ENCODE measurements around the gene SGO2. TPM values are rescaled to one million over a fixed set of nuclear protein-coding genes. Genes with fewer than 3 reads are reported as not detected.

The SGO2 gene
- total and polyA plus RNA-seq, 10 of the 15 experiments (the other 5 are each of a cell fraction or from before 2014, with no cell fraction given) = 15.8 to 55.2 (median 24.3) TPM

DNA sequence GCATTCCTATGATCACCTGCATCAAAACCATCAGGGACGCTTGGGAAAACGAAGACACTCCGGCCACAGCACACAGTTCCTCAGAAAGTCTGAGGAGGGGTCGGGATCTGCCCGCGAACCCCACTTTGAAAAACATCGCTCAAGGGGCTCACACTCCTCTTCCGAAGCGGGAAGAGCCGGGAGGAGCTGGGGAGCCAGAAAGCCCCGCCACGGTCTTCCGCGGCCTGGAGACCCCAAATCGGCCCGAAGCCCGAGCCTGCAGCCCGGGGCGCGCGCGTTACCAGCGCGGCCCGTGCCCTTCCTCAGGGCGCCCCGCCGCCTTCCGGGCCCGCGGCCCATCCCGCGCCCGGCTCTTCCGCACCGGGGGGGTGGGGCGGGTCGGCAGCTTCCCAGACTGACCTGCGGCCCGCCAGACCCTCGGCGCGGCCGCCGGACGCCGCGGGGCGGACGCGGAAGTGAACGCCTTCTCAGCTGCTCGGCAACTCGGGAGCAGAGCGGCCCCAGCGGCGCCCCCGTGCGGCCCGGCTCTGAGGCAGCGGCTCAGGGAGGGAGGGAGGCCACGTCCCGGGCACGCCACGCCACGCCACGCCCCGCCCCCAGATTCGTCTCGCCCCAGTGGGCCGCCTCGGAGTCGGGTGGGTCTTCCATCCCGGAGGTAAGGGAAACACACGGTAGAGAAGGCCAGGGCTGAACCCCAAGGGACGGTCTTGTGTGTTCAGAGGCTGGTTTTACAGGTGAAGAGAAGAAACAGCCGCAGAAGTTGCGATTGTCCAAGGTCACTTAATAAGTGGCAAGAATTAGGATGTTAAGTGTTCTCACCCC is 16.2 kb upstream of the SGO2 start, which contains the start of gene KCTD18 (continued):
- TF ChIP-seq, protein P1, sequence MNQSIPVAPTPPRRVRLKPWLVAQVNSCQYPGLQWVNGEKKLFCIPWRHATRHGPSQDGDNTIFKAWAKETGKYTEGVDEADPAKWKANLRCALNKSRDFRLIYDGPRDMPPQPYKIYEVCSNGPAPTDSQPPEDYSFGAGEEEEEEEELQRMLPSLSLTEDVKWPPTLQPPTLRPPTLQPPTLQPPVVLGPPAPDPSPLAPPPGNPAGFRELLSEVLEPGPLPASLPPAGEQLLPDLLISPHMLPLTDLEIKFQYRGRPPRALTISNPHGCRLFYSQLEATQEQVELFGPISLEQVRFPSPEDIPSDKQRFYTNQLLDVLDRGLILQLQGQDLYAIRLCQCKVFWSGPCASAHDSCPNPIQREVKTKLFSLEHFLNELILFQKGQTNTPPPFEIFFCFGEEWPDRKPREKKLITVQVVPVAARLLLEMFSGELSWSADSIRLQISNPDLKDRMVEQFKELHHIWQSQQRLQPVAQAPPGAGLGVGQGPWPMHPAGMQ (IDR thresholded peaks at IDR 0.05; ENCODE audit: borderline replicate concordance) = no peak
- TF ChIP-seq, protein P2, sequence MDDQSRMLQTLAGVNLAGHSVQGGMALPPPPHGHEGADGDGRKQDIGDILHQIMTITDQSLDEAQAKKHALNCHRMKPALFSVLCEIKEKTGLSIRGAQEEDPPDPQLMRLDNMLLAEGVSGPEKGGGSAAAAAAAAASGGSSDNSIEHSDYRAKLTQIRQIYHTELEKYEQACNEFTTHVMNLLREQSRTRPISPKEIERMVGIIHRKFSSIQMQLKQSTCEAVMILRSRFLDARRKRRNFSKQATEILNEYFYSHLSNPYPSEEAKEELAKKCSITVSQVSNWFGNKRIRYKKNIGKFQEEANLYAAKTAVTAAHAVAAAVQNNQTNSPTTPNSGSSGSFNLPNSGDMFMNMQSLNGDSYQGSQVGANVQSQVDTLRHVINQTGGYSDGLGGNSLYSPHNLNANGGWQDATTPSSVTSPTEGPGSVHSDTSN (IDR thresholded peaks at IDR 0.05; ENCODE audit: insufficient replicate concordance, low read depth, low read length) = peak; percentile 4
- TF ChIP-seq, protein P3, sequence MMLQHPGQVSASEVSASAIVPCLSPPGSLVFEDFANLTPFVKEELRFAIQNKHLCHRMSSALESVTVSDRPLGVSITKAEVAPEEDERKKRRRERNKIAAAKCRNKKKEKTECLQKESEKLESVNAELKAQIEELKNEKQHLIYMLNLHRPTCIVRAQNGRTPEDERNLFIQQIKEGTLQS (IDR thresholded peaks at IDR 0.05; ENCODE audit: borderline replicate concordance, extremely low read depth, low read depth, low read length) = no peak
- no peak for TF ChIP-seq PML (IDR thresholded peaks at IDR 0.05; ENCODE audit: low read length)
- peak; percentile 46; the same call in 1 of the 2 replicates for TF ChIP-seq HCFC1 (IDR thresholded peaks at IDR 0.05; ENCODE audit: low read length)
- TF ChIP-seq, protein P4, sequence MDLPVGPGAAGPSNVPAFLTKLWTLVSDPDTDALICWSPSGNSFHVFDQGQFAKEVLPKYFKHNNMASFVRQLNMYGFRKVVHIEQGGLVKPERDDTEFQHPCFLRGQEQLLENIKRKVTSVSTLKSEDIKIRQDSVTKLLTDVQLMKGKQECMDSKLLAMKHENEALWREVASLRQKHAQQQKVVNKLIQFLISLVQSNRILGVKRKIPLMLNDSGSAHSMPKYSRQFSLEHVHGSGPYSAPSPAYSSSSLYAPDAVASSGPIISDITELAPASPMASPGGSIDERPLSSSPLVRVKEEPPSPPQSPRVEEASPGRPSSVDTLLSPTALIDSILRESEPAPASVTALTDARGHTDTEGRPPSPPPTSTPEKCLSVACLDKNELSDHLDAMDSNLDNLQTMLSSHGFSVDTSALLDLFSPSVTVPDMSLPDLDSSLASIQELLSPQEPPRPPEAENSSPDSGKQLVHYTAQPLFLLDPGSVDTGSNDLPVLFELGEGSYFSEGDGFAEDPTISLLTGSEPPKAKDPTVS (IDR thresholded peaks at IDR 0.05; ENCODE audit: low read depth, low read length) = no peak
- peak; percentile 92 for TF ChIP-seq IKZF1 (conservative IDR thresholded peaks at IDR 0.05)
- TF ChIP-seq ZZZ3 (IDR thresholded peaks at IDR 0.05; ENCODE audit: control insufficient read depth, insufficient read length, low read depth) = no peak
- TF ChIP-seq, protein P5, sequence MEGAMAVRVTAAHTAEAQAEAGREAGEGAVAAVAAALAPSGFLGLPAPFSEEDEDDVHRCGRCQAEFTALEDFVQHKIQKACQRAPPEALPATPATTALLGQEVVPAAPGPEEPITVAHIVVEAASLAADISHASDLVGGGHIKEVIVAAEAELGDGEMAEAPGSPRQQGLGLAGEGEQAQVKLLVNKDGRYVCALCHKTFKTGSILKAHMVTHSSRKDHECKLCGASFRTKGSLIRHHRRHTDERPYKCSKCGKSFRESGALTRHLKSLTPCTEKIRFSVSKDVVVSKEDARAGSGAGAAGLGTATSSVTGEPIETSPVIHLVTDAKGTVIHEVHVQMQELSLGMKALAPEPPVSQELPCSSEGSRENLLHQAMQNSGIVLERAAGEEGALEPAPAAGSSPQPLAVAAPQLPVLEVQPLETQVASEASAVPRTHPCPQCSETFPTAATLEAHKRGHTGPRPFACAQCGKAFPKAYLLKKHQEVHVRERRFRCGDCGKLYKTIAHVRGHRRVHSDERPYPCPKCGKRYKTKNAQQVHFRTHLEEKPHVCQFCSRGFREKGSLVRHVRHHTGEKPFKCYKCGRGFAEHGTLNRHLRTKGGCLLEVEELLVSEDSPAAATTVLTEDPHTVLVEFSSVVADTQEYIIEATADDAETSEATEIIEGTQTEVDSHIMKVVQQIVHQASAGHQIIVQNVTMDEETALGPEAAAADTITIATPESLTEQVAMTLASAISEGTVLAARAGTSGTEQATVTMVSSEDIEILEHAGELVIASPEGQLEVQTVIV (IDR thresholded peaks at IDR 0.05; ENCODE audit: borderline replicate concordance, partially characterized antibody) = no peak
- TF ChIP-seq ZNF207 (IDR thresholded peaks at IDR 0.05; ENCODE audit: borderline replicate concordance) = peak; percentile 90
- TF ChIP-seq NR2C2 (IDR thresholded peaks at IDR 0.05; ENCODE audit: borderline replicate concordance, control insufficient read depth, insufficient read length, low read depth) = no peak
- TF ChIP-seq KLF5 (IDR thresholded peaks at IDR 0.05; ENCODE audit: partially characterized antibody) = peak; percentile 41
- TF ChIP-seq SPI1 (IDR thresholded peaks at IDR 0.05; ENCODE audit: borderline replicate concordance, insufficient read depth, low read depth, low read length) = peak; percentile 29; the same call in 1 of the 2 replicates
- no peak for TF ChIP-seq GABPA (IDR thresholded peaks at IDR 0.05; ENCODE audit: low read depth)
- no peak; the same call in 1 of the 2 replicates for TF ChIP-seq EED (IDR thresholded peaks at IDR 0.05; ENCODE audit: low read depth)
- no peak for TF ChIP-seq RUNX3 (IDR thresholded peaks at IDR 0.05; ENCODE audit: low read length)
- TF ChIP-seq KAT2A (conservative IDR thresholded peaks at IDR 0.05; ENCODE audit: control insufficient read depth, low read depth, low read length) = no peak
- TF ChIP-seq ZBED1 (IDR thresholded peaks at IDR 0.05; ENCODE audit: borderline replicate concordance) = no peak
- 0 out of 2 replicates have a peak, but pooled peaks have one; percentile 41 for TF ChIP-seq JUND (IDR thresholded peaks at IDR 0.05; ENCODE audit: low read depth, low read length)
- TF ChIP-seq, protein P6, sequence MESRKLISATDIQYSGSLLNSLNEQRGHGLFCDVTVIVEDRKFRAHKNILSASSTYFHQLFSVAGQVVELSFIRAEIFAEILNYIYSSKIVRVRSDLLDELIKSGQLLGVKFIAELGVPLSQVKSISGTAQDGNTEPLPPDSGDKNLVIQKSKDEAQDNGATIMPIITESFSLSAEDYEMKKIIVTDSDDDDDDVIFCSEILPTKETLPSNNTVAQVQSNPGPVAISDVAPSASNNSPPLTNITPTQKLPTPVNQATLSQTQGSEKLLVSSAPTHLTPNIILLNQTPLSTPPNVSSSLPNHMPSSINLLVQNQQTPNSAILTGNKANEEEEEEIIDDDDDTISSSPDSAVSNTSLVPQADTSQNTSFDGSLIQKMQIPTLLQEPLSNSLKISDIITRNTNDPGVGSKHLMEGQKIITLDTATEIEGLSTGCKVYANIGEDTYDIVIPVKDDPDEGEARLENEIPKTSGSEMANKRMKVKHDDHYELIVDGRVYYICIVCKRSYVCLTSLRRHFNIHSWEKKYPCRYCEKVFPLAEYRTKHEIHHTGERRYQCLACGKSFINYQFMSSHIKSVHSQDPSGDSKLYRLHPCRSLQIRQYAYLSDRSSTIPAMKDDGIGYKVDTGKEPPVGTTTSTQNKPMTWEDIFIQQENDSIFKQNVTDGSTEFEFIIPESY (IDR thresholded peaks at IDR 0.05) = no peak

All from GM12878 (cell line).